Activated B cell treated with CpG ODN at 0.5 μM for 24 hours (primary cell): ENCODE measurements around the gene TPM1. TPM values are rescaled to one million over a fixed set of nuclear protein-coding genes. Genes with fewer than 3 reads are reported as not detected.

ENCODE experiments used
- ATAC-seq: fragments of 200-7000 bp; cut with Tn5 transposase; one replicate; pipeline ENCODE4 v1.10.0; 2021; ENCODE audit warnings: low read depth, mild to moderate bottlenecking, moderate library complexity
- CTCF ChIA-PET: fragments of 350-600 bp; sonication (Branson Sonifier 250); formaldehyde crosslinking; loops from one replicate; lab custom pipeline; 2021; ENCODE audit warnings: antibody characterized with exemption; lab: Charles Lee
- POLR2A ChIA-PET: fragments of 350-600 bp; sonication (Branson Sonifier 250); formaldehyde crosslinking; loops from one replicate; lab custom pipeline; 2021; ENCODE audit warnings: antibody characterized with exemption; lab: Charles Lee
- DNase-seq: peaks from one replicate; pipeline ENCODE4 v3.0.0; 2022
- H3K27ac Mint-ChIP-seq: one replicate; pipeline ENCODE4 v1.8.0; 2020; ENCODE audit warnings: mixed read lengths
- H3K27me3 Mint-ChIP-seq: one replicate; pipeline ENCODE4 v1.8.0; 2021; ENCODE audit warnings: mixed read lengths
- H3K36me3 Mint-ChIP-seq: one replicate; pipeline ENCODE4 v1.8.0; 2021; ENCODE audit warnings: low read depth, mixed read lengths
- H3K4me1 Mint-ChIP-seq: one replicate; pipeline ENCODE4 v1.8.0; 2021; ENCODE audit warnings: mixed read lengths
- H3K4me3 Mint-ChIP-seq: one replicate; pipeline ENCODE4 v1.8.0; 2020; ENCODE audit warnings: mild to moderate bottlenecking, mixed read lengths
- H3K9me3 Mint-ChIP-seq: one replicate; pipeline ENCODE4 v1.8.0; 2020; ENCODE audit warnings: mixed read lengths
- intact Hi-C: fragments of 100-400 bp; cut with micrococcal nuclease; formaldehyde crosslinking; loops from one replicate; pipeline ENCODE4 v1.15.1; 2024
- total RNA-seq: library from RNA; stranded (reverse); gene quantifications from 2 replicates; pipeline ENCODE4 v1.2.3, GENCODE V29; 2022
- TF ChIP-seq, protein P1 (sequence below): fragments of 200-600 bp; IDR thresholded peaks from one replicate; pipeline ENCODE4 v1.8.0; 2022; ENCODE audit warnings: antibody characterized with exemption, mild to moderate bottlenecking

TPM1 gene
- total RNA-seq, 1 donor from 2014 or later = 7.8 TPM

DNA sequence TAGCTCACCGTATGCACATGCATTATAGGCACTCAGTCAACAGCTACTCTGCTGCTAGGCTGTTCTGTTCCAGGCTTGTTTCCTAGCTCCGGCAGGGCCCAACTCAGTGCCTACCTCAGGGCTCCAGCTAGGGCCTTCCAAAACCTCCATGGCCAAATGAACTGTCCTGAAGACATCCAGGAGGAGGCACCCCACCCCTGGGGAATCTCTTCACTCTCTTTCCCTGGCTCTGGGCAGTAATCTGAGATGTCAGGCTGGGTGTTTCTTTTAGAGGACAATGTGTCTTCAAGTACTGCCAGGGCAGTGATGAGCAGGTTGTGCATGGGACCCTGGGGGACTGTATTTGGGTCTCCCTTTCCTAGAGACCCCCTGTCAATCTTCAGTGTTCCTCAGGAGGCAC lies 38.3 kb upstream of the TPM1 start:
- ChIA-PET CTCF (no interaction called here), POLR2A (no interaction called here)

DNA sequence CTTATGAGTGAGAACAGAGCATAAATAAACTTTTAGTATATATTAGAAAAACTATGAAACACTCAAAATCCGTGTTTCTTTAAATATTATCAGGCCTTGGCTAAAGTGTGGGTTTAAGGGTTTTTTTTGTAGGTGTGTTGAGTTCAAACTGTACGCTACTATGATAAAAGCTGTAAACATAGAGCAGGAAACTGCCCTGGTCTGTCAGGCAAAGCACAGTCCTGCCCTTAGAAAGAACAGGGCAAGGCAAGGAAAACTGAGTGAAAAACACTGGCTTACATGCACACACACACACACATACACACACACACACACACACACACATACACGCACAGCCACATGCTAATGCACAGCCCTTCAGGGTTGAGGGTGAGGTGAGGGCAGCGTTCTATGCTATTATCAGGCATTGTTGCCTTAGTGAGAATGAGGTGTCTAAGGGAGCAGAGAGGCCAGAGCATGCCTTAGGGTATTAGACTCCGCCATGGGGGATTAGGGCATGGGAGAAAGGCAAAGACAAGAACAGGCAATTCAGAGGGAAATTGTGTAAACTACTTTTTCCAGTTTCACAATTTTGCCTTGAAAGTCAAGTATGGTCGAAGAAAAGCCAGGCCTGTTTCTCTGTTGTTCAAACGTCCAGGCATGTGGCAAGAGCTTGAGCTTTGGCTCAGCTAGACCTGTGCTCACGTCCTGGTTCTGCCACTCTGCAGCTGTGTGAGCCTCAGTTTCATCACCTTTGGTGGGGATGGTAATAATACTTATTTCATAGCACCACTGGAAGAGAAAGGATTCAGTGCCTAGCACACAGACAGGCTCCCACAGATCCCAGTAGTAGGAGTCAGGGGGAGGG lies 36.3 kb upstream of the TPM1 start:
- Mint-ChIP-seq H3K27me3 (peaks cover 10% of the 10 kb centered on the region), H3K4me1 (no peaks in the 10 kb centered on the region), H3K27ac (no peak overlapping the region), H3K36me3 (no peaks in the 10 kb centered on the region), H3K4me3 (no peak overlapping the region), H3K9me3 (no peaks in the 10 kb centered on the region)
- POLR2A ChIA-PET = no interaction called here
- ATAC-seq (no peak), DNase-seq (no peak)
- intact Hi-C loops = no loop called here
- TF ChIP-seq, protein P1, sequence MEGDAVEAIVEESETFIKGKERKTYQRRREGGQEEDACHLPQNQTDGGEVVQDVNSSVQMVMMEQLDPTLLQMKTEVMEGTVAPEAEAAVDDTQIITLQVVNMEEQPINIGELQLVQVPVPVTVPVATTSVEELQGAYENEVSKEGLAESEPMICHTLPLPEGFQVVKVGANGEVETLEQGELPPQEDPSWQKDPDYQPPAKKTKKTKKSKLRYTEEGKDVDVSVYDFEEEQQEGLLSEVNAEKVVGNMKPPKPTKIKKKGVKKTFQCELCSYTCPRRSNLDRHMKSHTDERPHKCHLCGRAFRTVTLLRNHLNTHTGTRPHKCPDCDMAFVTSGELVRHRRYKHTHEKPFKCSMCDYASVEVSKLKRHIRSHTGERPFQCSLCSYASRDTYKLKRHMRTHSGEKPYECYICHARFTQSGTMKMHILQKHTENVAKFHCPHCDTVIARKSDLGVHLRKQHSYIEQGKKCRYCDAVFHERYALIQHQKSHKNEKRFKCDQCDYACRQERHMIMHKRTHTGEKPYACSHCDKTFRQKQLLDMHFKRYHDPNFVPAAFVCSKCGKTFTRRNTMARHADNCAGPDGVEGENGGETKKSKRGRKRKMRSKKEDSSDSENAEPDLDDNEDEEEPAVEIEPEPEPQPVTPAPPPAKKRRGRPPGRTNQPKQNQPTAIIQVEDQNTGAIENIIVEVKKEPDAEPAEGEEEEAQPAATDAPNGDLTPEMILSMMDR = no peak
- CTCF ChIA-PET = no interaction called here

More for the DNA sequence above, 38.3 kb upstream of the TPM1 start:
- no peaks in the 10 kb centered on the region for H3K9me3 Mint-ChIP-seq
- TF ChIP-seq, protein P1 = no peak
- no peak for ATAC-seq
- H3K4me1 Mint-ChIP-seq = no peaks in the 10 kb centered on the region
- intact Hi-C loops = no loop called here
- H3K27ac Mint-ChIP-seq = no peak overlapping the region
- H3K27me3 Mint-ChIP-seq = peaks cover 13% of the 10 kb centered on the region
- H3K36me3 Mint-ChIP-seq = no peaks in the 10 kb centered on the region
- H3K4me3 Mint-ChIP-seq = no peak overlapping the region
- no peak for DNase-seq

DNA sequence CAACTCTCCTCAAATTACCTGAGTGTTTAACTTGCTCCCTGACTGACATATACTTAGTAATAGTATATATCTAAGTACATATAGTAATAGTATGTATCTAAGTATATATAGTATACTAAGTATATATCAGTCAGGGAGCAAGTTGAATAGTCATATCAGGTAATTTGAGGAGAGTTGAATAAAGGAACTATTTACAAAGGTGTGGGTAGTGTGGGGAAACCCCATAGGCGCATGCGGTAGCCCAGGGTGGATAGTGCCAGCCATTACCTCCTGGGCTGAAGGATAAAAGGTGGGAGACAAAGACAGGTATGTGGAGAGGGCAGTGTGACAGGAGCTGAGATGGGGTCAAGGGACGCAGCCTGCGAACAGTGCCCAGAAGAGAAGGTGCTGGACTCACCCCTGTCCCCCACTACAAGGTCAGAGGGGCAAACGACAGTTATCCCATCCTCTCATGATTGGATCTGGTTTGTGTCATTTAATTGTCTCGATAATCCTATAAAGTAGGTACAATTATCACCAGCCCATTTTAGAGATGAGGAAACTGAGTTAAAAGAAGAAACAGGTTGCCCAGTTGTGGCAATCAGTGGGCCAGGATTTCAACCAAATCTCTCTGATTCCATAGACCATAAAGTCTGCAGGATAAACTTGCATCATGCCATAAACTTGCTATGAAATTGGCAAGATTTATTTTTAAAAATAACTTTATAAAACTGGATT lies 34.1 kb upstream of the TPM1 start:
- H3K9me3 Mint-ChIP-seq = no peaks in the 10 kb centered on the region
- no peak overlapping the region for H3K4me3 Mint-ChIP-seq
- TF ChIP-seq, protein P1 = no peak
- no peak overlapping the region for H3K27ac Mint-ChIP-seq
- ChIA-PET POLR2A (no interaction called here), CTCF (no interaction called here)
- no peaks in the 10 kb centered on the region for H3K4me1 Mint-ChIP-seq
- peaks cover 5% of the 10 kb centered on the region for H3K27me3 Mint-ChIP-seq
- ATAC-seq = no peak
- no peak for DNase-seq
- intact Hi-C loops = no loop called here
- H3K36me3 Mint-ChIP-seq = no peaks in the 10 kb centered on the region

DNA sequence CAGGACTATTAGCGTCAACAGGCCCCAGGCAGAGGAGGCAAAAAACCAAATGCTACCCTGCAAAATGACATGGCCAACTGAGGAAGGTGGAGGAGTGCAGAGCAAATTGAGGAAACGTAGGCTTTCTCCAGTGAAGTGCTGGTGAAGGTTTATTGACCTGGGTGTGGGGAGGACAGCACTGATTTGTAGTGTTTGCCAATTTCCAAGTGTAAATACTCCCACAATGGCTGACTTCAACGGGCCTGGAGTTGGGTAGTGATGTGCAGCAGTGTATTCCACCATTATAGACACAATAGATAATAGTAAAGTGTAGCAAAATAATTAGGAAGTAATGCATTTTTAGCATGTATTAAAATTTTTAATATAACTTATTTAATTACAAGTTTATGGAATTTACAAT lies 32.2 kb upstream of the TPM1 start:
- no peak for ATAC-seq
- ChIA-PET POLR2A (no interaction called here), CTCF (no interaction called here)
- no peak overlapping the region for H3K4me3 Mint-ChIP-seq
- peaks cover 1% of the 10 kb centered on the region for H3K27me3 Mint-ChIP-seq
- no peaks in the 10 kb centered on the region for H3K9me3 Mint-ChIP-seq
- TF ChIP-seq, protein P1 = no peak
- no peak for DNase-seq
- no peaks in the 10 kb centered on the region for H3K36me3 Mint-ChIP-seq
- intact Hi-C loops = no loop called here
- no peak overlapping the region for H3K27ac Mint-ChIP-seq
- H3K4me1 Mint-ChIP-seq = no peaks in the 10 kb centered on the region

DNA sequence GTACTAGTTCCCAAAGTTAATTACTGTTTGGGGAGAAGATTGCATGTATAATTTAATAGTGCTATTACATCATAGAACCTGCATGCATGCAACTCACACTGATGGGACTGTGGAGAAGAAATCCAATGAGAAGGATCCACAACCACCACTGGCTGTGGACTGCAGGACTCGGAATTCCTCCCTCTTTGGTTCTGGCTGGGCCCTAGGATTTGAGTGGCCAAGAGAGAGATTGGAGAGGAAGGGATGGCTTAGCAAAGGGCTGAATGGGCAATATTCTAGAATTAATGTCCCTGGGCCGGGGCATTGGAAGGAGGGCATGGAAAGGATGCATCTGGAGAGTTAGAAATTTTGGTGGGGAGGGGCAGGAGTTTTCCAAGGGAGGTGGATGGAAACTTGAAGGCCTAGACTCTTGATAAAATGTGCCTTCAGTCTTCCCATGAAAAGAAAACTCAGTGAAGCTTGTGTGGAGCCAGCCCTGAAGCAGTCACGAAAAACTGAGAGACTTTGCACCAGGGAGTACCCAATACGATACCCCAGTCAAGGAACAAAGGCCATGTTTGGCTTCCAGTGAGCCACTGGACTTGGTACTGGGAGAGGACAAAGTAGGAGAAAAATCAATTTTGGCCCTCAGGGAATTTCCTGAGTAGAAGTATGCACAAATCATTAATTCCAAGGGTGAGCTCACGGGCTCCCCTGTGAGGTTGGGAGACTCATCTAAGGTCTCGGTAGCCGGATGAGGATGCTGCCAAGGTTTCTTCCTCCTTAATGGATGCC lies 31.4 kb upstream of the TPM1 start:
- CTCF ChIA-PET = no interaction called here

More for the DNA sequence above, 31.4 kb upstream of the TPM1 start:
- peaks cover 1% of the 10 kb centered on the region for H3K27me3 Mint-ChIP-seq
- H3K4me3 Mint-ChIP-seq = no peak overlapping the region
- DNase-seq (no peak), ATAC-seq (no peak)
- POLR2A ChIA-PET = no interaction called here
- no peak overlapping the region for H3K27ac Mint-ChIP-seq
- no peaks in the 10 kb centered on the region for H3K4me1 Mint-ChIP-seq
- no peaks in the 10 kb centered on the region for H3K36me3 Mint-ChIP-seq
- TF ChIP-seq, protein P1 = no peak
- intact Hi-C loops = no loop called here
- H3K9me3 Mint-ChIP-seq = no peaks in the 10 kb centered on the region
